COLO668 (cell line): ENCODE data around the gene APOB.

Source experiments
- DNase-seq: peaks from one replicate; lab custom pipeline; 2025; ENCODE audit not compliant: unreplicated experiment; lab: John Stamatoyannopoulos, UW

Gene APOB

DNA sequence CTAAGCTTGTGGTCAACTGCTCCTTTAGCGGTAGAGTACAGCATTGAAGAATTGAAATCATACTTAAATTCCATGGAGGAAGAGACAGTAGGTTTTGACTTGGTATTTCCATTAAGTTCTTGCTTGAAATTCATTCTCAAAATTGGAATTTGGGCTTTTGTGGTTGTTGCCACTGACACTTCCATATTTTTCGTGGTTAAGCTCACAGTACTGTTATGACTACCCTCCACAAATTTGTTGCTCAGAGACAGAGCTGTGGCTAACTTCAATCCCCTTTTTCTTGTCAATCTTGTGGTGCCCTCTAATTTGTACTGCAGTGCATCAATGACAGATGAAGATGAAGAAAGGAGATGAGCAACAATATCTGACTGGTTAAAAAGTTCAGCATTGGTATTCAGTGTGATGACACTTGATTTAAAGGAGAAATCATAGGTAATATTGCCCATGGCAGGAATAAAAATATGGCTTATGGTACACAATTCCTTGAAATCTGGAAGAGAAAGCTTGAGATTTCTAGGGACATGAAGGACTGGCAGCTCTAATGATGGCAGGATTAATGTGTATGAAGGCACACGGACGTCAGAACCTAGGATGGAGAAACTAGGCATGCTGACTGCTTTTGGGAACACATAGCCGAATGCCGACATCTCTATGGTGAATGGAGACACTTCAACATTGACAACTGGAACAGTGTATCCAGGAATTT, 37.3 kb downstream of the APOB start:
- no peak for DNase-seq

DNA sequence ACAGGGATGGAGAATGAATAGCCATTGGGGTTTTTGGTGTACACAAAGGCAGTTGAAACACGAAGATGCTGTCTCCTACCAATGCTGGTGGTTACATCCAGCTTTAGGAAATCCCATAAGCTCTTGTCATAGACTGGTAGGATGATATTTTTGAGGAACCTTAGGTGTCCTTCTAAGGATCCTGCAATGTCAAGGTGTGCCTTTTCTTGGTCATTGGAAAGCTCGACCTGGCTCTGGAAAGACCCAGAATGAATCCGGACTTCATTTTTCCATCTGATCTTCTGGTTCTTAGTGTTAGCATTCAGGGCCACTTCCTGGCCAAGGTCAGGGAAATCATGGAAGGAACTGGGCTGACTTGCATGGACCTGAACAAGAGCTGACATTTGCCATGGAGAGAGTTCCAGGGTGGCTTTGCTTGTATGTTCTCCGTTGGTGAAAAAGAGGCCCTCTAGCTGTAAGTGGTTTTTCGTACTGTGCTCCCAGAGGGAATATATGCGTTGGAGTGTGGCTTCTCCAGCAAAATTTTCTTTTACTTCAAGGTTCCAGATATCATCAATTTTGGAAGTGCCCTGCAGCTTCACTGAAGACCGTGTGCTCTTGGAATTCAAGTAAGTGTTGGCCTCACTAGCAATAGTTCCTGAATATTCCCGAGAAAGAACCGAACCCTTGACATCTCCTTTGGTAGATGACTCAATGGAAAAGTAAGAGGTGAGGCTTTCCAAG, 38.0 kb downstream of the APOB start:
- DNase-seq: no peak

DNA sequence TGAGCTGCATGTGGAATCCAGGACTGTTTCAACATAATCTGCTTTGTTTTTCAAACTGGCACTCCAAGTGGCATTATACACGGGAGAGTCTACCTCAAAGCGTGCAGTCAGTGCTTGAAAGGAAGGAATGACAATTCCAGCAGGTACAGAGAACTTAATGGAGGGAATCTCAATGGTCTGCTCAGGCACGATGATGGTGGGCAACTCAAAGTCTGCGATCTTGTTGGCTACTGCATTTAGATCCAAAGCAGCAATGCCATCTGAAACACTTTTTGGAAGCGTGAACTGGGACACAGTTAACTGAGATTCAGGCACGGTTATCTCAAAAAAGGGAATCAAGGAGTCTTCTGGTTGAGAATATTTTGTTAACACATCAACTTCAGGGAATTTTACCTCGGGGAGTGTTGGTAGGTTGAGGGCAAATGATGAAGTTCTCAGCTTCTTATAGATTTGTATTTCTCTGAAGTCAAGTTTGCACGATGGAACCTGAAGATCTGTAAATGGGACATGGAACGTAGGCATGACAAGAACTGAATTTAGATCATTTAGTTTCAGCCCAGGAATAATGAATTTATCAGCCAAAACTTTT, 38.7 kb downstream of the APOB start:
- no peak for DNase-seq

DNA sequence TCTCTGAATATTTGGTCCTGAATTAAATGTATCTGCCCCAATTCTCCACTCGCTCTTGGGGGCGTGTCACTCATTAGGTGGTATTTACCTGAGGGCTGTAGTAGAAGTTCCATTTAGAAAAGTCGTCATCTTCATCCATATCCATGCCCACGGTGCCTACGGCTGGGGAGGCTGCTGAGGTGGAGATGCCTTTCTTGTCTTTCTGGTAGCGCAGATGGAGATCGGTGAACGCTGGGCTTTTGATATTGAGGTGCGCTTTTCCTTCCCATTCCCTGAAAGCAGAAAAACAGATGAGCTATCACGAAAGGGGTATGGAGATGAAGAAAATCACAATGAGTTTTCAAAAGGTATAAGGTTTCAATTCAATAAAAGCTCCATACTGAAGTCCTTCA, 39.7 kb downstream of the APOB start:
- no peak for DNase-seq

DNA sequence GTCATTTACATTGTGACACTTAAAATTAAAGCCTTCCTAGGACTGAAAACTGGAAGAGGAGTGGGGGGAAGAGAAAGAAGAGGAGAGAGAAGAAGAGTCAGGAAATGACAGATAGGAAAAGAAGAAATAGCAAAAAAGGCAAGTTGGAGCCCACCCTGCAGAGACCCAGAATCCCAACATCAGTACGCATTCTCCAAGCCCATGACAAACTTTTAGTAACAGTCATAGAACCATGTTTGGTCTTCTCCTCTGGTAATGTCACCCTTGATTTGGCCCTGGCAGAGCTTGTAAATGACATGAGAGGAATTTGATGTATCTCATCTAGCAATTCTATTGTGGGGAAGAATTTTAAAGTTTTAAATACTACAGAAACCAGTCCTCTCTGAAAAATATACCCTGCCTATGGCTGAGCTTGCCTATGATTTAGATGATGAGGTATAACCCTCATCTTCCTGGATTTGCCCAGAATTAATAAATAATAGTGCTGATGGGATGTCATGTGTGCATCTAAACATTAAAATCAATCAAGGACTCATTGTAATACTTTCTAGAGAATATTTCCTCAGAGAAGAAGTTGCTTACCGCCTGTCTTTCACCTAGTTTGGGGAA, 40.2 kb downstream of the APOB start:
- no peak for DNase-seq

DNA sequence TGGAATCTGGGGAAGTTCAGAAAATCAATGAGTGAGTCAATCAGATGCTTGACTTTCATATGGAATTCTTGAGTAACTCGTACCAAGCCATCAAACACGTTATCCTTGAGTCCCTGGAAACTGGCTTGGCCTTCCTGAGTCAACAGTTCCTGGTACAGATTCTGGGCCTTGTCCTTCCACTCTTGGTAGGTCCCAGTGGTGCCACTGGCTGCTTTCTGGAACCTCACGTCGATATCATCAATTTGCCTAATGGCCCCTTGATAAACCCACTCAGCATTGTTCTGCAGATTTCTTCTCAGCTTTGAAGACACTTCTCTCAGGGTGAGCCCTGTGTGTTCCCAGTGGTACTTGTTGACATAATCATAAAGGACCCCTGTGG, 41.1 kb downstream of the APOB start:
- DNase-seq: no peak

DNA sequence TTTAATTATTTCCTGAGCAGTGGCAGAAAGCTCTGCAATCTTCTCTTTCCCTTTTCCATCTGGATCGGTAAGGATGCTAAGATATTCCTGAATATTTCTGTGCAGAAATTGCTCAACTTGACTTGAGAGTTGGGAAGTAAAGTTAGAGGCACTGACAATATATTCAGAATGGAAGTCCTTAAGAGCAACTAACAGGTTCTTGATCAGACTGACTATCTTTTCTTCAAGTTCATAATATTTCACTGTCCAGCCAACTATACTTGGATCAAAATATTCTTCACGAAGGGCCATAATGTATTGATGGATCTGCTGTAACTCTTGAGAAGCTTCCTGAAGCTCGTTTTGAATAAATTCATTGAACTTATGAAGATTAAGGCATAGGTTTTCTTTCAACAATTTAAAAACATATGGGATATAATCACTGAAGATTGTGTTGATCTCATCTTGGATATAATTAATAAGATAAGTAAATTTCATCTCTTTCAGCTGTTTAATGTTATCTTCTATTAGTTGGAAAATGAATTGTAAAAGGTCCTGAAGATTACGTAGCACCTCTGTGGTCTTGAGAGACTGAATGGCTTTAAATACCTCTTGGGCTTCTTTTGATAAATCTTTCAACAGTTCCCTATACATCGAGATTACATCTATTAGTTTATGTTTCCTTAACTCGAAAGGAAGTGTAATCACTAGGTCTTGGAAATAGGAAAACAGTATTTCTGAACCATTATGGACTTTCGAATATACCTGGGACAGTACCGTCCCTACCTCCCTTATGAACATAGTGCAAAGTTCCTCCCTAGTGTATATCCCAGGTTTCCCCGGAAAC, 41.7 kb downstream of the APOB start:
- no peak for DNase-seq

DNA sequence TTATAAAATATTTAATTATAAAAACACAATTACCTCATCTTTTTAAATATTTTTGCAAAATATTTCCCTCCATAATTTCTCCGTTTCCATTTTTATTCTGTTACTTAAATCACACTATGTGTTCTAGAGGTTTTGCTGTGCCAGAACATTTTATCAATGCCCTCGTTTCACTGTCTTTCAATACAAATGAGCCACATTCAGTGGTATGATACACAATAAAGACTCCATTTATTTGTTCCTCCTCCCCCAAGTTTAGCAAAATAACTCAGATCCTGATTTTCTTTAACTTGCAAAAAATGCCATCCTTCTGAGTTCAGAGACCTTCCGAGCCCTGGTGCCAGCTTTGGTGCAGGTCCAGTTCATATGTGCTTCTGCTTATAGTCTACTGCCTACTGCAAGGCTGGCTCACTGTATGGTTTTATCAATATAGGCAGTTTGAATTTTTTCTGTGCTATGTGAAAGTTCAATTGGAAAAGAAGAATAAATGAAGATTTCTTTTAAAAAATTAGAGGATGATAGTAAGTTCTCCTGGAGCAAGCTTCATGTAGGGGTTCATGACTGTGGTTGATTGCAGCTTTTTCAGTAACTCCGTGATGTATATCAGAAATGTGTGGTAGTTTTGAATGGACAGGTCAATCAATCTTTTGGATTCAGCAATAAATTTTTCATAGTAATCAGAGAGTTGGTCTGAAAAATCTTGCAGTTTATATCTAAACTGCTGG, 42.5 kb downstream of the APOB start:
- no peak for DNase-seq

DNA sequence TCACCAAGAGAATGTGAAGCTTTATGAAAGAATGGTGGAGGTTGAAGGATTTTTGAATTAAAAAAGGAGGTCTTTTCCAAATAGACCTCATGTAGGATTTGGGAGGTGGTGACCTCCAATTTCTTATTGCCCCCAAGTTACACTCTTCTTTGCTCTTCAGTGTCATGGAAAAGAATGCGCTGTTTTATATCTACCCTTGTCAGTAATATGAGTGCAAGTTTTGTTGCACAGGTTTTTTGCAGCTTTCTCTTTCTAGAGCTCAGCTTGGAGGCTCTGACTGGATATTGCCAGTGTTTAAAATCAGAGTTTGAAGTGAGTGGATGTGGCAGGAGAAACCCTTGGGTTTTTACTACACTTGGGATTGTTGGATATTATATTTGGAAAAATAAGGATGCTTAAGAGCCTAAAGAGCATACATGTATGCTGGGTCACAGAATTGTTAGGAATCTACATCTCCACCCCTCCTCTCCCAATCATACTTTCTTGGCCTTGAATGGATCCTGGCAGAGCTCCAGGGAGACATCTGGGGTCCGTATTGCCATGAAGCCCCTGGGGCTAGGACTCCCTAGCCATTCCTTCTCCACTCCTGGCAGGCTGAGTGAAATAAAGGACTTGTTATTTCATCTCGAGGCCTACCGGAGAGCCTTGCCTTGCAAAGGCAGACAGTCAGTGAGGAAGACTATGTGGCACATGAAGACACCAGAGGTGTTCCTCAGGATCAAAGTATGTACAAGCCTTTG, 43.8 kb downstream of the APOB start:
- DNase-seq: no peak

DNA sequence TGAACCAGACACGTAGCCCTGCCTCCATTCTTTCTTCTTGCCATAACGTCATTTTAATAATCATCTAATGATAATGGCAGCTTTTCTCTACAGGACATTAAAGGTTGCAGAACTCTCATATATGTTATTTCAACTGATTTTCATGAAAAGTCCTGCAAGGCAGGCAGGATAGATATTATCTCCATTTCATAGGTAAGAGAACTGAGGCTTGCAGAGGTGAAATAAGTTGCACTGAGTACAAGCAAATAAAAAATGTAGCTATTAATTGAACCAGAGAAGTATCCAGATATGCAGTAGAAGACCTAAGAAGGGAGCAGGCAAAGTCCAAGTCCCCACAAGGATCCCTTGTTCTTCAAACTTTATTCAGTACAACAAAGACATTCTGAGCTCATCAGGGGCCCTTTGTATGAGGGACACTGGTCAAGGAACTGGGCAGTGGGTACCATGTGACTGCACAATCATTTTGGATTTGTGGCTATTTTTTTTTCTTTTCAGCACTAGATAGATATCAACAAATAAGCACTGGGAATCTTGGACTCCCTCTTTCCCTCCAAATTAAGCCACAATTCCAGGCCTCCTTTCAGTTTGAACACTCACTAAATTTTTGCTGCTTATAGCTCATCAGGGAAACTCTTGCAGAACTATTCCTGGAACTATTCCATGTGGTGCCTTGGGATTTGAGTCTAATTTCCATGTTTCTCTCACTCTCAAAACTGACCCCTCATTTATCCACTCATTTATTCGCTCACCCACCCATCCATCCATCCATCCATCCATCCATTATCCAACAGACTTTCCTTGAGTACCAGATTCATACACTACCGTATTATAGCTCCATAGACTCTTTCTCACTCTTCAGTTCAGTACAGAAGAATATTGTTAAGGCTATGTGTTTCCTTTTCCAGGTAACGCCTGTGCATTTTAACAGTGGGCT, 44.6 kb downstream of the APOB start:
- no peak for DNase-seq

DNA sequence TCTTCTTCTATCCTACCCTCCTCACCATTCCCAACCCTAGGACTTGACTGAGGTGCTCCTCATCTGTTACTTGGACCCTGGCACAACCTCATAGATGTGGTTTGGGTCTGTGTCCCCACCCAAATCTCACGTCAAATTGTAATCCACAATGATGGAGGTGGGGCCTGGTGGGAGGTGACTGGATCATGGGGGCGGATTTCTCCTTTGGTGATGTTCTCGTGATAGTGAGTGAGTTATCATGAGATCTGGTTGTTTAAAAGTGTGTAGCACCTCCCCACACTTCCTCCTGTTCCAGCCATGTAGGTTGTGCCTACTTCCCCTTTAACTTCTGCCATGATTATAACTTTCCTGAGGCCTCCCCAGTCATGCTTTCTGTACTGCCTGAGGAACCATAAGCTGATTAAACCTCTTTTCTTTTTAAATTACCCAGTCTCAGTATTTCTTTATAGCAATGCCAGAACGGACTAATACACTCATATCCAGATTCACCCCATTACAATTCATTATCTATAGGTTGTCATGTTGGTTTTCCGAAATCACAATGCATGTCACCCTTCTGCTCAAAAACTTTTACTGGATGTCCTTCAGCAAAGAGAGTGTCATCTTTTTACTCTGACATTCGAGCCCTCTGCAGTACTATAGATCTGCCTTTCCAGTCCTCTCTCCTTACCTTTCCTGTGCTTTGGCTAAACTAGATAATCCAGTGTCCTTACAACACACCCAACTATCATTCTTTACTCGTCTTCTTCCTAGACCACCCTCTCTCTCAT, 45.7 kb downstream of the APOB start:
- no peak for DNase-seq

DNA sequence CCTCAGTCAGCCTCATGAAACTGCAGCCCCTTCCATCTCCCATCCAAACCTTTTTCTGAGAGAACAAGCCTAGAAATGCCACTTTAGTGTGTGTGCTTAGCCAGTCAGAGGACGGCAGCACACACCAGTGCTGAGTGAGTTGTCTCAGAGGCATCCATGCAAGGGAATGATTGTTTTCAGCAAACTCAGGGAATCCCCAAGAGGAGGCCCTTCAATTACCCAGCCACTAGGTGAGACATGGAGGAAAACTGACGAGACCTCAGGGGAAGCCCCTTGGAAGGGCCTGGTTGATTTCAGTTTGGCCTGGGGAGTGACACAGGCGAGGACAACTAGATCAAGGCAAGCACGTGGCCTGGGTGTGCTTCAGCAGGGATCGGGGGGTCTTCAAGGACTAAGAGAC, 49.7 kb downstream of the APOB start:
- DNase-seq: no peak

DNA sequence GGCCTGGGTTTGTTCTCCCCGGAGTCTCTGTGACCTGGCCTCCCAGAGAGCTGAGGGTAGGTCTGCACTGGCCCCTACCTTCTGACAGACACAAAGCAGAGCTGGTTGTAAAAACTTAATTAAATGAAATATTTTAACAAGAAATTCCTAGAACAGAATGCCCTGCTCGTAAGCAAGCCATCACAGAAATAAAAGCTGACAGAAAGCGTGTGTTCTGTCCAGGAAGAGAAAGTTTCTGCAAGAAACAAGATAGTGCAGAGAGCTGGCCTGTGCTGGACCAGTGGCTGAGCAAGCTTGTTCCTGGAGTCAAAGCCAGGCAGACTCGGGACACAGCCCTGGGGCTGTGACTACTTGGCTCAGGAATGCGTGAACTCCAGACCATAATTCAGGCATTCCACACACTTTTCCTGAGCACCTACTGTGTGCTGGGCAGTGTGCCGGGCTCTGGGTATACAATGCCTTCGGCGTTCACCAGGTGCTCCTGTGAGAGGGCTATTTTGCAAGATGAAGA, 51.6 kb downstream of the APOB start:
- DNase-seq: no peak

DNA sequence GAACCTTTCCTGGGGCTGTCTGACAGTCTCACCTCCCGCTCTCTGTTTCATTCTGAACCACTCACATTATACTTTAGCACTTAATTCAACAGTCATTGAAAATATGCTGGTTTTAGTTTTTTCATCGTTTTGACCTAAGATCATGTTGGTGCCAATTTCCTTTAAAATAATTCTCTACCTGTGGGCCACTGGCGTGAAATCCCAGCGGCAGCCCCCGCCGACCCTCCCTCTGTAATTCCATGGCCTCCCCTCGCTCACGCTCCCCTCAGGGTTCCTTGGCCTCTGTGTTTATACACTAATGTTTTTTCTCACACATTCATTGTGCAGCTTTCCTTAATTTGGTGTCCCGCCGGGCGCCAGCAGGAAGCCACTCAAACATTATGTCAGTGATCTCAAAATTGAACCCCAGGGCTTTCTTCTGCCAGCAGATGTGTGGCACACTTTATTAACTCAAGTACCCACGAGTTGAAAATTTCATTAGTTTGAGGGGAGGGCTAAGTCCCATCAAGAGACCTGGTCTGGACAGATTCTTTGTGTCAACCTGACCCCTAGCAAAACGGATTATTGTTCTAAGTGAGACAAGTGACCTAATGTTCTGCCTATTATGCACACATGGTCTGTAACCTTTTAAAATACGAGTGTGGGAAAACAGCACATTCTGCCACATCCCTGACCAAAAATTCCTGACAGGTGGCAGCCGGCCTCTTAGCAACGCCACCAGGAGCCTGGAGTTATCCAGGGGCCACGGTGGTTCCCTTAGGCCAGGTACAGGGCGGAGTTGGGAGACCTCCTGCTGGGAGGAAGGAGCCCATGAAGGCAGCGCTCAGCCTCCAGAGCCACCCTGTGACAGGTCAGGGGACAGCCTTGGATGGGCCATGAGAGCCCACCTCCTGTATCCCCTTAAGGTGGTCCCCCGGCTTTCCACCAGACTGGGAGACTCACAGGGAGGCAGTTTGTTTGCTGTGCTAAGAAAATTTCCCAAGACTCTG, 53.1 kb downstream of the APOB start:
- DNase-seq: no peak

DNA sequence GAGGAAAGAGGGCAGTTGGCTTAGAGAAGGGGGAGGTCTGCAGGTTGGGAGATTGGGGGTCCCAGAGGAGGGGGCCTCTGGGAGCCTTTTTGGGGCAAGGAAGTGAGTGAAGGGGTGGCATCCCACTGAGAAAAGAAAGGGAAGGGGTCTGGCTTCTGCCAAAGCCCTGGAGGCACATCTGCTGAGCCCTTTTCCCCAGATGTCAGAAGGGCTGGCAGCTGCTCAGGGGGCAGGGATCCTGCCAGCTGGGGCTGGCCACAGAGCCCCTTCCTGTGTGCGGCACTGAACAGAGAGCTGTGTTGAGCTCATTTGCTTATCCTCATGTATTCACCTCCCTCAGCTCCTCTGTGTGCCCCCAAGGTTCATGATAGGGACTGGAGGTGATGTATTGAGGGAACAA, 54.5 kb downstream of the APOB start:
- no peak for DNase-seq

DNA sequence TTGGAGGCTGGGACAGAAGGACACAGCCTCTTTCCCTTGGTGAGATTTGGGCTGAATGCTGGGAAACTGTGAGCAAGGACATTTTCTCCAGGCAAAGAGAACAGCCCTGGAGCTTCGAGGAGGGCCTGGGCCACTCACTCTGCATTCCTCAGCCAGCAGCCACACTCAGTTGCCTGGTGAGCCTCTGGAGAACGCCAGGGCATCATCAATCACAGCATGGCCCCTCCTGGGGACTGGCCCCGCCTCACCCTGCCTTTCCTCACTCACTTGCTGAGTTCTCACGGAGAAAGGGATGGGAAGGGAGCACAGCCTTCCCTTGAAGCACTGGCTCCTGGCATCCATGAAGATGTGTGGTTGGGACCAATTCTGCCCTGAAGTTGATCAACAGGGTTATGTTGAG, 55.0 kb downstream of the APOB start:
- DNase-seq: no peak
